GM23248 (cell line): ENCODE data around the gene NKAIN2. TPM values are rescaled to one million over a fixed set of nuclear protein-coding genes. Genes with fewer than 3 reads are reported as not detected.

Source experiments
- DNase-seq: peaks from one replicate; pipeline ENCODE4 v3.0.0-alpha.2; 2015
- H2AFZ ChIP-seq: fragments of 200-600 bp; sonication (generic); 2 replicates; pipeline ENCODE4 v1.6.1; 2016; ENCODE audit warnings: antibody characterized with exemption
- H3F3A ChIP-seq: fragments of 200-600 bp; sonication (generic); 2 replicates; pipeline ENCODE4 v1.6.1; 2016; ENCODE audit warnings: mild to moderate bottlenecking, antibody characterized with exemption, mixed run types; ENCODE audit not compliant: insufficient read depth
- H3K27ac ChIP-seq: fragments of 200-600 bp; sonication (generic); 2 replicates; pipeline ENCODE4 v1.5.1; 2016; ENCODE audit warnings: mild to moderate bottlenecking
- H3K27me3 ChIP-seq: fragments of 200-600 bp; sonication (generic); replicated peaks from 2 replicates; pipeline ENCODE4 v1.6.1; 2016; ENCODE audit warnings: mild to moderate bottlenecking; ENCODE audit not compliant: insufficient read depth
- H3K36me3 ChIP-seq: fragments of 200-600 bp; sonication (generic); 2 replicates; pipeline ENCODE4 v1.6.1; 2016; ENCODE audit warnings: low read depth, mild to moderate bottlenecking
- H3K4me1 ChIP-seq: fragments of 200-600 bp; sonication (generic); 2 replicates; pipeline ENCODE4 v1.6.1; 2016; ENCODE audit warnings: mild to moderate bottlenecking; ENCODE audit not compliant: insufficient read depth
- H3K4me2 ChIP-seq: fragments of 200-600 bp; sonication (generic); one replicate; pipeline ENCODE4 v1.6.1; 2016; ENCODE audit warnings: mild to moderate bottlenecking; ENCODE audit not compliant: unreplicated experiment
- H3K4me3 ChIP-seq: fragments of 200-600 bp; sonication (generic); 2 replicates; pipeline ENCODE4 v1.5.1; 2016; ENCODE audit warnings: mild to moderate bottlenecking
- H3K79me2 ChIP-seq: fragments of 200-600 bp; sonication (generic); 2 replicates; pipeline ENCODE4 v1.6.1; 2016; ENCODE audit warnings: mild to moderate bottlenecking; ENCODE audit not compliant: insufficient read depth
- H3K9ac ChIP-seq: fragments of 200-600 bp; sonication (generic); 2 replicates; pipeline ENCODE4 v1.6.1; 2016; ENCODE audit warnings: mild to moderate bottlenecking
- H3K9me2 ChIP-seq: fragments of 200-600 bp; sonication (generic); 2 replicates; pipeline ENCODE4 v1.6.1; 2016; ENCODE audit warnings: mixed run types, mild to moderate bottlenecking, moderate library complexity; ENCODE audit not compliant: insufficient read depth
- H3K9me3 ChIP-seq: fragments of 200-600 bp; sonication (generic); one replicate; pipeline ENCODE4 v1.6.1; 2017; ENCODE audit warnings: low read depth
- H4K20me1 ChIP-seq: fragments of 200-600 bp; sonication (generic); 2 replicates; pipeline ENCODE4 v1.6.0; 2016; ENCODE audit not compliant: insufficient read depth
- EZH2 ChIP-seq: fragments of 200-600 bp; sonication (generic); IDR thresholded peaks from 2 replicates; pipeline ENCODE4 v1.6.1; 2018; ENCODE audit warnings: antibody characterized with exemption, mild to moderate bottlenecking; ENCODE audit not compliant: insufficient read depth, poor library complexity, severe bottlenecking
- EZH2phosphoT487 ChIP-seq: fragments of 200-600 bp; sonication (generic); IDR thresholded peaks from 2 replicates; pipeline ENCODE4 v1.6.1; 2018; ENCODE audit warnings: antibody characterized with exemption, moderate library complexity, mild to moderate bottlenecking, low read depth; ENCODE audit not compliant: insufficient read depth
- WGBS, 2 experiments: methylation state at CpG; one replicate each; pipeline ENCODE4 v1.1.6; 2015 to 2017; ENCODE audit warnings: low lambda C conversion rate in 2 of 2, low coverage in 1 of 2; ENCODE audit errors: missing lambda C conversion rate in 2 of 2; 5-methylcytosine and 5-hydroxymethylcytosine counted together
- in situ Hi-C: fragments of 300-500 bp; cut with MboI; formaldehyde crosslinking; loops from 2 replicates; pipeline ENCODE4 v1.15.0; 2020
- polyA plus RNA-seq: library from polyadenylated mRNA; unstranded; fragments of >200 nt; fragmentation: Nextera tagmentation; extraction: Ambion mirVana; gene quantifications from 2 replicates; pipeline ENCODE4 v1.2.1, GENCODE V29; 2016
- total RNA-seq: library from RNA; depleted of rRNA; stranded (reverse); fragments of >200 nt; shearing (Covaris generic); gene quantifications from 2 replicates; pipeline ENCODE4 v1.2.3, GENCODE V29; 2014

NKAIN2 gene
- total and polyA plus RNA-seq, 2 experiments from 2014 or later = not detected

- DNase-seq = no peak
- no peaks in the 10 kb centered on the region for H3K9me2 ChIP-seq
- H3K27ac ChIP-seq = no peak overlapping the region
- no peaks in the 10 kb centered on the region for H3K79me2 ChIP-seq
- no peak overlapping the region for H3K4me2 ChIP-seq
- H3K9me3 ChIP-seq = no peaks in the 10 kb centered on the region
- H3K36me3 ChIP-seq = no peaks in the 10 kb centered on the region
- no peaks in the 10 kb centered on the region for H3F3A ChIP-seq
- H3K4me1 ChIP-seq = no peaks in the 10 kb centered on the region
- in situ Hi-C loops = no loop called here
- no peak overlapping the region for H3K4me3 ChIP-seq
- TF ChIP-seq EZH2 (no peak), EZH2phosphoT487 (no peak)
- H4K20me1 ChIP-seq = no peaks in the 10 kb centered on the region
- no peaks in the 10 kb centered on the region for H3K27me3 ChIP-seq
- no peak overlapping the region for H2AFZ ChIP-seq
- no peak overlapping the region for H3K9ac ChIP-seq
These were observed 203.6 kb downstream of the NKAIN2 start for GRCh38 chr6:124007266-124007665.

- no peaks in the 10 kb centered on the region for H3K79me2 ChIP-seq
- H3K9me3 ChIP-seq = peaks cover 5% of the 10 kb centered on the region
- in situ Hi-C loops = no loop called here
- H3K4me3 ChIP-seq = no peak overlapping the region
- DNase-seq = no peak
- no peaks in the 10 kb centered on the region for H3K27me3 ChIP-seq
- no peaks in the 10 kb centered on the region for H3K9me2 ChIP-seq
- WGBS, 2 experiments = 28 to 36% methylated on average over 10 of the region's 10 CpGs
- no peak overlapping the region for H2AFZ ChIP-seq
- H3K4me2 ChIP-seq = no peak overlapping the region
- H3K4me1 ChIP-seq = no peaks in the 10 kb centered on the region
- TF ChIP-seq EZH2phosphoT487 (no peak), EZH2 (no peak)
- no peak overlapping the region for H3K9ac ChIP-seq
- H3K36me3 ChIP-seq = no peaks in the 10 kb centered on the region
- no peak overlapping the region for H3K27ac ChIP-seq
- no peaks in the 10 kb centered on the region for H3F3A ChIP-seq
- no peaks in the 10 kb centered on the region for H4K20me1 ChIP-seq
These were observed 204.6 kb downstream of the NKAIN2 start for GRCh38 chr6:124008000-124008987.

GRCh38 chr6:124008988-124009765 lies 205.5 kb downstream of the NKAIN2 start:
- 37 to 41% methylated on average over 6 of the region's 6 CpGs for WGBS, 2 experiments
- no peaks in the 10 kb centered on the region for H3F3A ChIP-seq
- no peaks in the 10 kb centered on the region for H3K36me3 ChIP-seq
- no peak overlapping the region for H3K4me3 ChIP-seq
- TF ChIP-seq EZH2 = no peak
- TF ChIP-seq EZH2phosphoT487 = no peak
- no peaks in the 10 kb centered on the region for H3K79me2 ChIP-seq
- no peak overlapping the region for H3K9ac ChIP-seq
- H2AFZ ChIP-seq = no peak overlapping the region
- no peaks in the 10 kb centered on the region for H3K9me2 ChIP-seq
- no peaks in the 10 kb centered on the region for H3K27me3 ChIP-seq
- in situ Hi-C loops = no loop called here
- H3K27ac ChIP-seq = no peak overlapping the region
- peaks cover 5% of the 10 kb centered on the region for H3K9me3 ChIP-seq
- DNase-seq = no peak
- no peaks in the 10 kb centered on the region for H4K20me1 ChIP-seq
- no peak overlapping the region for H3K4me2 ChIP-seq
- H3K4me1 ChIP-seq = no peaks in the 10 kb centered on the region

- H3F3A ChIP-seq = no peaks in the 10 kb centered on the region
- H3K4me1 ChIP-seq = no peaks in the 10 kb centered on the region
- H3K27me3 ChIP-seq = no peaks in the 10 kb centered on the region
- no peak overlapping the region for H3K9ac ChIP-seq
- TF ChIP-seq EZH2 = no peak
- TF ChIP-seq EZH2phosphoT487 = no peak
- no peaks in the 10 kb centered on the region for H3K36me3 ChIP-seq
- peaks cover 5% of the 10 kb centered on the region for H3K9me3 ChIP-seq
- in situ Hi-C loops = no loop called here
- no peaks in the 10 kb centered on the region for H3K79me2 ChIP-seq
- H3K4me2 ChIP-seq = no peak overlapping the region
- H2AFZ ChIP-seq = no peak overlapping the region
- DNase-seq = no peak
- no peak overlapping the region for H3K4me3 ChIP-seq
- H3K27ac ChIP-seq = no peak overlapping the region
- H4K20me1 ChIP-seq = no peaks in the 10 kb centered on the region
- no peaks in the 10 kb centered on the region for H3K9me2 ChIP-seq
These were observed 206.9 kb downstream of the NKAIN2 start for GRCh38 chr6:124010574-124010973.
